ENCODE data around the gene CELF1. TPM values are rescaled to one million over a fixed set of nuclear protein-coding genes. Genes with fewer than 3 reads are reported as not detected.

CELF1 gene
- total RNA-seq, 1 donor from 2014 or later = 173 TPM

DNA sequence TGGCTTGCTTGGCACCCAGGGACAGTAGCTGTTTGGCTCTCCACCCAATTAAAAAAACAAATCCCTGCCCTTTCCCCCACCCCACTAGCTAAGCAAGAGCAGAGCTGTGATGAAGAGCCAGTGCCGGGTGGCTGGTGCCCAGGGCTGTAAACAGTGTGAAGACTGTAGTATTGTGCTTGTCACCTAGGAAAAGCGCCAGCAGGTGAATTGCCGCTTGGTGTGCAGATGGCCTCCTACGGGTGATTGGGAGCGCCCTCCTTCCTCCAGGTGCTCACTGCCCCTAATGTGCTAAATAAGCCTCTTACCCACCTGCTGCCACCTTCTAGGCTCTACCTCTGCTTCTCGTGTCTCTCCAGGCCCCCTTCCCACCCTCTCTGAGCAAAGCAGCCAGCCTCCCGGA is 85.6 kb downstream of the CELF1 start:
- Histone ChIP-seq H3K36me3 (peaks cover 8% of the 10 kb centered on the region), H3F3A (ENCODE audit: low read depth) (peaks cover 76% of the 10 kb centered on the region), H3K4me1 (peaks cover 62% of the 10 kb centered on the region), H3K27ac (peak overlapping the region; percentile 90), H4K20me1 (ENCODE audit: low read depth) (peaks cover 42% of the 10 kb centered on the region), H3K9me3 (ENCODE audit: low read depth) (no peaks in the 10 kb centered on the region), H3K27me3 (no peaks in the 10 kb centered on the region), H3K9ac (no peak overlapping the region), H2AFZ (replicated peaks) (no peak overlapping the region), H3K4me2 (peak overlapping the region; percentile 58), H3K79me2 (ENCODE audit: low read depth) (peaks cover 47% of the 10 kb centered on the region), H3K4me3 (no peak overlapping the region)
- Mint-ChIP-seq H3K27me3 (ENCODE audit: insufficient read depth, low read depth) (no peaks in the 10 kb centered on the region), H3K27ac (peak overlapping the region; percentile 46), H3K4me3 (no peak overlapping the region), H3K36me3 (peaks cover 35% of the 10 kb centered on the region), H3K9me3 (no peaks in the 10 kb centered on the region), H3K4me1 (peaks cover 47% of the 10 kb centered on the region)
- no peak for DNase-seq (ENCODE audit: low spot score)
- no peak for TF ChIP-seq EZH2phosphoT487 (IDR thresholded peaks at IDR 0.05)
- TF ChIP-seq, protein P1, sequence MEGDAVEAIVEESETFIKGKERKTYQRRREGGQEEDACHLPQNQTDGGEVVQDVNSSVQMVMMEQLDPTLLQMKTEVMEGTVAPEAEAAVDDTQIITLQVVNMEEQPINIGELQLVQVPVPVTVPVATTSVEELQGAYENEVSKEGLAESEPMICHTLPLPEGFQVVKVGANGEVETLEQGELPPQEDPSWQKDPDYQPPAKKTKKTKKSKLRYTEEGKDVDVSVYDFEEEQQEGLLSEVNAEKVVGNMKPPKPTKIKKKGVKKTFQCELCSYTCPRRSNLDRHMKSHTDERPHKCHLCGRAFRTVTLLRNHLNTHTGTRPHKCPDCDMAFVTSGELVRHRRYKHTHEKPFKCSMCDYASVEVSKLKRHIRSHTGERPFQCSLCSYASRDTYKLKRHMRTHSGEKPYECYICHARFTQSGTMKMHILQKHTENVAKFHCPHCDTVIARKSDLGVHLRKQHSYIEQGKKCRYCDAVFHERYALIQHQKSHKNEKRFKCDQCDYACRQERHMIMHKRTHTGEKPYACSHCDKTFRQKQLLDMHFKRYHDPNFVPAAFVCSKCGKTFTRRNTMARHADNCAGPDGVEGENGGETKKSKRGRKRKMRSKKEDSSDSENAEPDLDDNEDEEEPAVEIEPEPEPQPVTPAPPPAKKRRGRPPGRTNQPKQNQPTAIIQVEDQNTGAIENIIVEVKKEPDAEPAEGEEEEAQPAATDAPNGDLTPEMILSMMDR (IDR thresholded peaks at IDR 0.05) = no peak
- TF ChIP-seq EZH2 (IDR thresholded peaks at IDR 0.05) = no peak

DNA sequence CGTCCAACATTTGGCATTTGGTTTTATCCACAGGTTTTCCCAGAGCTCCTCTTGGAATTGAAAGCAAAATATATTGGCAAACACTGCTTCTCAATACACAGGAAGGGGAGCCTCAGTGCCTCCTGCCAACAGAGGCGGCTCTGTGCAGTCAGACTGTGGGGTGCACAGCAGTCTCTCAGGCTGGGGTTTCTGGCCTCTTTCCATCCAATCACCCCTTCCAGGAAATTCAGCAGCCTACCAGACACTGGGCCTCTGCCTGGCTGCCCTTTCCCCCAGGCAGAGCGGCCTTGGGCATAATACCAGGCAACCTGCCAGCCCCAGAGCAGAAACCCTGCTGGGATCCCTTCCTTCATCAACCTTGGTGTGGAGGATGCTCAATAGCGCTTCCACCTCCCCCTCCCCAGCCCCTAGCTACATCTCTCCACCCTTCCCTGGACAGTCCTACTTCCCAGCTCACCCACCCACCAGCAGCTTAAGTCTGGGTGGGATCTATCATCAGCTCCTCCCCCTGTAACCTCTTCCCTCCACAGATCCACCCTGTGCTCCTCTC is 86.2 kb downstream of the CELF1 start:
- H3K4me2 ChIP-seq = peak overlapping the region; percentile 58
- Mint-ChIP-seq H3K4me3 (no peak overlapping the region), H3K27ac (peak overlapping the region; percentile 46), H3K27me3 (ENCODE audit: insufficient read depth, low read depth) (no peaks in the 10 kb centered on the region), H3K4me1 (peaks cover 47% of the 10 kb centered on the region), H3K36me3 (peaks cover 36% of the 10 kb centered on the region), H3K9me3 (no peaks in the 10 kb centered on the region)
- DNase-seq (ENCODE audit: low spot score) = peak; percentile 41
- H3K79me2 ChIP-seq (ENCODE audit: low read depth) = peaks cover 47% of the 10 kb centered on the region
- H3K9ac ChIP-seq = no peak overlapping the region
- peaks cover 76% of the 10 kb centered on the region for H3F3A ChIP-seq (ENCODE audit: low read depth)
- no peaks in the 10 kb centered on the region for H3K9me3 ChIP-seq (ENCODE audit: low read depth)
- peaks cover 42% of the 10 kb centered on the region for H4K20me1 ChIP-seq (ENCODE audit: low read depth)
- H3K4me1 ChIP-seq = peaks cover 62% of the 10 kb centered on the region
- H2AFZ ChIP-seq (replicated peaks) = no peak overlapping the region
- H3K36me3 ChIP-seq = peaks cover 2% of the 10 kb centered on the region
- TF ChIP-seq, protein P1 (IDR thresholded peaks at IDR 0.05) = no peak
- no peak for TF ChIP-seq EZH2 (IDR thresholded peaks at IDR 0.05)
- no peak for TF ChIP-seq EZH2phosphoT487 (IDR thresholded peaks at IDR 0.05)
- H3K4me3 ChIP-seq = no peak overlapping the region
- H3K27me3 ChIP-seq = no peaks in the 10 kb centered on the region
- peak overlapping the region; percentile 90 for H3K27ac ChIP-seq

DNA sequence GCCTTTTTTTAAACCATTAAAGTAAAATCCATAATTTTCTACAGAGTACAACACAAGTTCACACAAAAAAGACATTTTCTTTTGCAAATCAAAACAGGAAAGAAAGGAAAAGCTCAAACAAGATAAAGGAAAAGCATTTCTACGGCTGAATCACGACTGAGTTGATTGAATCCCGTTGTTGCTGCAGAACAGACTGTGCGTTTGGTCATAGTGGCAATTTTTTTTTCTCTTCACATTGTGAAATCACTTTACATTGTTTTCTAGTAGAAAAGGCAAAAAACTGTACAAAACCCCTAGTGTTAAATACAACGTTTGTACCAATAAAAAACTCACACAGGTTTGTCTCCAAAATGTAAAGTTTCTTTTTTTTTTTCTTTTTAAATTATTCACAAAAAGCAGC is 86.7 kb downstream of the CELF1 start:
- H3K79me2 ChIP-seq (ENCODE audit: low read depth) = peaks cover 47% of the 10 kb centered on the region
- peaks cover 42% of the 10 kb centered on the region for H4K20me1 ChIP-seq (ENCODE audit: low read depth)
- Mint-ChIP-seq H3K4me3 (no peak overlapping the region), H3K27ac (no peak overlapping the region), H3K9me3 (no peaks in the 10 kb centered on the region), H3K36me3 (peaks cover 31% of the 10 kb centered on the region), H3K27me3 (ENCODE audit: insufficient read depth, low read depth) (peaks cover under 1% of the 10 kb centered on the region), H3K4me1 (peaks cover 47% of the 10 kb centered on the region)
- no peak overlapping the region for H3K9ac ChIP-seq
- TF ChIP-seq, protein P1 (IDR thresholded peaks at IDR 0.05) = no peak
- TF ChIP-seq EZH2 (IDR thresholded peaks at IDR 0.05) (no peak), EZH2phosphoT487 (IDR thresholded peaks at IDR 0.05) (no peak)
- no peak overlapping the region for H3K4me3 ChIP-seq
- H3K4me2 ChIP-seq = peak overlapping the region; percentile 58
- H3K27me3 ChIP-seq = no peaks in the 10 kb centered on the region
- H3K36me3 ChIP-seq = no peaks in the 10 kb centered on the region
- DNase-seq (ENCODE audit: low spot score) = no peak
- H3K9me3 ChIP-seq (ENCODE audit: low read depth) = no peaks in the 10 kb centered on the region
- H2AFZ ChIP-seq (replicated peaks) = no peak overlapping the region
- H3K4me1 ChIP-seq = peaks cover 62% of the 10 kb centered on the region
- peaks cover 73% of the 10 kb centered on the region for H3F3A ChIP-seq (ENCODE audit: low read depth)
- H3K27ac ChIP-seq = peak overlapping the region; percentile 90

All from neural progenitor cell (in vitro differentiated cells).